Right lobe of liver (tissue), 4 donors: ENCODE data around the gene UBAC2.
"Not testable (repeated sequence)": the region's sequence is repeated elsewhere in the genome, so short reads cannot be mapped to it uniquely, and the experiment has no call there.

Experiments used
- CTCF ChIP-seq, 4 donors: fragments of 200-600 bp in 3 of 4; fragments of 450-650 bp in 1 of 4; IDR thresholded peaks; one replicate each; pipeline versions ENCODE4 v1.5.1 to v1.8.0; 2016 to 2022; ENCODE audit warnings: antibody characterized with exemption in 4 of 4, mild to moderate bottlenecking in 2 of 4
- POLR2A ChIP-seq: fragments of 450-650 bp; IDR thresholded peaks from one replicate; pipeline ENCODE4 v1.6.1; 2017; ENCODE audit warnings: antibody characterized with exemption, mild to moderate bottlenecking
- donor health status: DM: no; HTN: no; CAD: no.
- donor health status: DM: no; HTN: no; CAD: no.
- donor health status: DM: no; HTN: yes; CAD: no.

- not testable (repeated sequence) for TF ChIP-seq POLR2A; CTCF (IDR thresholded peaks at IDR 0.05)
These were observed 29.9 kb downstream of the UBAC2 start for GRCh38 chr13:99230588-99230987.
